OCI-LY3 (cell line): Measurements from ENCODE around the gene ZC2HC1C.

Experiments used
- EZH2phosphoT487 ChIP-seq: fragments of 200-600 bp; shearing (Covaris generic); IDR thresholded peaks from 2 replicates; pipeline ENCODE4 v1.6.1; 2018; ENCODE audit warnings: antibody characterized with exemption, mixed run types, low read depth
- TF ChIP-seq, protein P1 (sequence below): fragments of 200-600, 300-600 bp; sonication (generic); IDR thresholded peaks from 2 replicates; pipeline ENCODE4 v1.5.1; 2014; ENCODE audit warnings: antibody characterized with exemption, low read length, low read depth

DNA sequence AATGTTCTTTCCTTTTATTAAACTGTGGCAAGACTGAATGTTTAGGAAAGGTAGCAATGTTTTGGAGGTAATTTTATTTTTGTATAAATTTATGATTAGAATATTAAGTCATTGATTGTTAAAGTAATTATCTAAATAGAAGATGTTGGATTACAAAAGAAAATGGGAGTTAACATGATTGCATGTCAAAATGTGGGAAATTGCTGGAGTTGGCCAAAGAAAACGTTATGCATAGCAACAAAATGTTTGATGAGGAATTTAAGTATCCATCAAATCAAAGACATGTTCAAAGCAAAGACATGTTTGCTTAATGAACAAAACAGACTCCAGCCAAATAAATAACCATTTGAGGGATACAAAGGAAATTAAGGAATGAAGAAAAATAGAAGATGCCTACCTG is 15.0 kb upstream of the ZC2HC1C start:
- TF ChIP-seq, protein P1, sequence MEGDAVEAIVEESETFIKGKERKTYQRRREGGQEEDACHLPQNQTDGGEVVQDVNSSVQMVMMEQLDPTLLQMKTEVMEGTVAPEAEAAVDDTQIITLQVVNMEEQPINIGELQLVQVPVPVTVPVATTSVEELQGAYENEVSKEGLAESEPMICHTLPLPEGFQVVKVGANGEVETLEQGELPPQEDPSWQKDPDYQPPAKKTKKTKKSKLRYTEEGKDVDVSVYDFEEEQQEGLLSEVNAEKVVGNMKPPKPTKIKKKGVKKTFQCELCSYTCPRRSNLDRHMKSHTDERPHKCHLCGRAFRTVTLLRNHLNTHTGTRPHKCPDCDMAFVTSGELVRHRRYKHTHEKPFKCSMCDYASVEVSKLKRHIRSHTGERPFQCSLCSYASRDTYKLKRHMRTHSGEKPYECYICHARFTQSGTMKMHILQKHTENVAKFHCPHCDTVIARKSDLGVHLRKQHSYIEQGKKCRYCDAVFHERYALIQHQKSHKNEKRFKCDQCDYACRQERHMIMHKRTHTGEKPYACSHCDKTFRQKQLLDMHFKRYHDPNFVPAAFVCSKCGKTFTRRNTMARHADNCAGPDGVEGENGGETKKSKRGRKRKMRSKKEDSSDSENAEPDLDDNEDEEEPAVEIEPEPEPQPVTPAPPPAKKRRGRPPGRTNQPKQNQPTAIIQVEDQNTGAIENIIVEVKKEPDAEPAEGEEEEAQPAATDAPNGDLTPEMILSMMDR, result no peak
- TF ChIP-seq EZH2phosphoT487, result no peak
